Stomach (tissue), 9 donors: ENCODE measurements around the gene BRCA1. TPM values are rescaled to one million over a fixed set of nuclear protein-coding genes. Genes with fewer than 3 reads are reported as not detected.
"Not testable (repeated sequence)": the region's sequence is repeated elsewhere in the genome, so short reads cannot be mapped to it uniquely, and the experiment has no call there.

Source experiments
- DNase-seq, 2 donors: peaks; one replicate each; pipeline versions ENCODE4 v3.0.0 to v3.0.0-alpha.2; 2013 to 2019
- H3K27ac ChIP-seq, 5 donors: fragments of 200-600 bp in 4 of 5; sonication (generic) in 4 of 5; one replicate each; pipeline ENCODE4 v1.5.1; 2013 to 2019; ENCODE audit warnings: mild to moderate bottlenecking in 1 of 5, moderate library complexity in 1 of 5
- H3K27me3 ChIP-seq, 3 donors: fragments of 200-600 bp; sonication (generic); one replicate each; pipeline ENCODE4 v1.5.1; 2017 to 2019; ENCODE audit warnings: mixed run types in 1 of 3
- H3K36me3 ChIP-seq, 4 donors: fragments of 200-600 bp; sonication (generic); 1 replicate in 3 of 4; 2 replicates in 1 of 4; pipeline ENCODE4 v1.5.1; 2016 to 2019
- H3K4me1 ChIP-seq, 4 donors: fragments of 200-600 bp; sonication (generic); one replicate each; pipeline ENCODE4 v1.5.1; 2016 to 2019
- H3K4me3 ChIP-seq, 4 donors: fragments of 200-600 bp; sonication (generic) in 3 of 4; one replicate each; pipeline ENCODE4 v1.5.1; 2016 to 2019; ENCODE audit warnings: mild to moderate bottlenecking in 1 of 4
- H3K9me3 ChIP-seq, 4 donors: fragments of 200-600 bp; sonication (generic); one replicate each; pipeline ENCODE4 v1.5.1; 2016 to 2019
- CTCF ChIP-seq, 7 experiments: fragments of 450-650 bp in 4 of 7; fragments of 200-600 bp in 3 of 7; sonication (generic) in 3 of 7; IDR thresholded peaks; one replicate each; pipeline ENCODE4 v1.5.1; 2016 to 2019; ENCODE audit warnings: antibody characterized with exemption in 7 of 7, control low read depth in 2 of 7, mild to moderate bottlenecking in 1 of 7
- EP300 ChIP-seq: sonication (generic); formaldehyde crosslinking; IDR thresholded peaks from one replicate; pipeline ENCODE4 v1.6.1; 2017; ENCODE audit warnings: antibody characterized with exemption
- POLR2A ChIP-seq, 4 donors: fragments of 450-650 bp; IDR thresholded peaks; one replicate each; pipeline ENCODE4 v1.6.1; 2016; ENCODE audit warnings: antibody characterized with exemption in 4 of 4, control low read depth in 2 of 4, mild to moderate bottlenecking in 1 of 4, moderate library complexity in 1 of 4
- POLR2AphosphoS5 ChIP-seq, 3 donors: sonication (generic); formaldehyde crosslinking; IDR thresholded peaks; one replicate each; pipeline ENCODE4 v1.6.1; 2016; ENCODE audit warnings: antibody characterized with exemption in 3 of 3
- WGBS, 5 donors: extraction: QIAGEN DNeasy Blood & Tissue Kit in 3 of 5; methylation state at CpG; one replicate each; pipeline versions ENCODE4 v1.1.5 to v1.1.7; 2013 to 2018; 5-methylcytosine and 5-hydroxymethylcytosine counted together
- intact Hi-C: fragments of 100-400 bp; cut with DNase I; formaldehyde crosslinking; loops from one replicate; pipeline ENCODE4 v1.15.1; 2023; ENCODE audit warnings: low total_unique reads
- polyA plus RNA-seq, 3 donors: library from polyadenylated mRNA; stranded (reverse); fragments of 200-250 nt; gene quantifications; one replicate each; pipeline ENCODE4 v1.2.3, GENCODE V29; 2013
- total RNA-seq, 5 donors: library from RNA; depleted of rRNA; stranded (reverse); fragments of >200 nt; gene quantifications; one replicate each; pipeline versions ENCODE4 v1.1.0 to v1.2.3, GENCODE V29; 2014 to 2016
- donor health status: healthy with polysubstance abuse.
- donor health status: Bipolar disorder and iron deficiency.
- donor health status: healthy.

Gene BRCA1
- total and polyA plus RNA-seq, 8 donors, result 2.0 to 47.5 (median 14.3) TPM

GRCh38 chr17:43105146-43105545 is 20.0 kb downstream of the BRCA1 start:
- Histone ChIP-seq H3K4me1 (no peaks in the 10 kb centered on the region), H3K27ac (no peak overlapping the region), H3K27me3 (no peaks in the 10 kb centered on the region), H3K9me3 (no peaks in the 10 kb centered on the region), H3K36me3 (peaks cover 0 to 21% (median 13%) of the 10 kb centered on the region in 4 donors), H3K4me3 (no peak overlapping the region)
- TF ChIP-seq EP300 (no peak), POLR2A (IDR thresholded peaks at IDR 0.05) (no peak), POLR2AphosphoS5 (IDR thresholded peaks at IDR 0.05) (no peak), CTCF (IDR thresholded peaks at IDR 0.05) (no peak)
- intact Hi-C loops, result loop anchor here (10.0 kb wide), 1 partner anchor 110 kb away; the partner anchor contains the start of gene TMEM106A
- DNase-seq, result no peak

GRCh38 chr17:43104665-43105064 is 20.5 kb downstream of the BRCA1 start:
- intact Hi-C loops, result loop anchor here (10.0 kb wide), 1 partner anchor 110 kb away; the partner anchor contains the start of gene TMEM106A
- H3K4me3 ChIP-seq, result no peak overlapping the region
- WGBS, 5 donors, result 76 to 93% (median 82%) methylated on average over 3 of the region's 3 CpGs

GRCh38 chr17:43095364-43095763 is 29.8 kb downstream of the BRCA1 start:
- H3K4me3 ChIP-seq, intact Hi-C loops, H3K9me3 ChIP-seq, H3K27ac ChIP-seq, H3K4me1 ChIP-seq, DNase-seq, H3K27me3 ChIP-seq: not testable (repeated sequence)
- H3K36me3 ChIP-seq, result peaks cover 0 to 19% (median 2%) of the 10 kb centered on the region in 4 donors
- 77 to 89% (median 84%) methylated on average over 5 of the region's 5 CpGs for WGBS, 5 donors

More at GRCh38 chr17:43104665-43105064, 20.5 kb downstream of the BRCA1 start:
- Histone ChIP-seq H3K4me1 (no peaks in the 10 kb centered on the region), H3K9me3 (no peaks in the 10 kb centered on the region), H3K27ac (no peak overlapping the region), H3K27me3 (no peaks in the 10 kb centered on the region), H3K36me3 (peaks cover 0 to 21% (median 13%) of the 10 kb centered on the region in 4 donors)
- DNase-seq, result no peak
- no peak for TF ChIP-seq POLR2A (IDR thresholded peaks at IDR 0.05)
- TF ChIP-seq POLR2AphosphoS5 (IDR thresholded peaks at IDR 0.05), result no peak
- no peak for TF ChIP-seq EP300
- no peak for TF ChIP-seq CTCF (IDR thresholded peaks at IDR 0.05)

- 91 to 96% (median 95%) methylated on average over 4 of the region's 4 CpGs for WGBS, 5 donors
- TF ChIP-seq EP300, result no peak
- no peak for TF ChIP-seq POLR2AphosphoS5 (IDR thresholded peaks at IDR 0.05)
- TF ChIP-seq CTCF (IDR thresholded peaks at IDR 0.05), result no peak
- no peak for TF ChIP-seq POLR2A (IDR thresholded peaks at IDR 0.05)
- no peak overlapping the region for H3K4me3 ChIP-seq
These were observed 30.9 kb downstream of the BRCA1 start for GRCh38 chr17:43094129-43094835.

GRCh38 chr17:43092901-43093300 is 32.3 kb downstream of the BRCA1 start:
- Histone ChIP-seq H3K4me3 (no peak overlapping the region), H3K9me3 (no peaks in the 10 kb centered on the region), H3K36me3 (peaks cover 0 to 16% (median 2%) of the 10 kb centered on the region in 4 donors), H3K27ac (no peak overlapping the region), H3K27me3 (no peaks in the 10 kb centered on the region), H3K4me1 (peaks cover 0 to 4% (median 0%) of the 10 kb centered on the region in 4 donors)
- no peak for TF ChIP-seq POLR2A (IDR thresholded peaks at IDR 0.05)
- no peak for TF ChIP-seq CTCF (IDR thresholded peaks at IDR 0.05)
- no peak for TF ChIP-seq EP300
- TF ChIP-seq POLR2AphosphoS5 (IDR thresholded peaks at IDR 0.05), result no peak
- DNase-seq, result no peak
- 60 to 78% (median 64%) methylated on average over 4 of the region's 4 CpGs for WGBS, 5 donors
- intact Hi-C loops, result no loop called here

More at GRCh38 chr17:43094129-43094835, 30.9 kb downstream of the BRCA1 start:
- Histone ChIP-seq H3K27me3 (no peaks in the 10 kb centered on the region), H3K4me1 (peaks cover 0 to 4% (median 0%) of the 10 kb centered on the region in 4 donors), H3K9me3 (no peaks in the 10 kb centered on the region), H3K27ac (no peak overlapping the region), H3K36me3 (peaks cover 0 to 17% (median 2%) of the 10 kb centered on the region in 4 donors)
- DNase-seq, result no peak
- intact Hi-C loops, result no loop called here
